SK-N-SH (cell line): Measurements from ENCODE around the gene HSF4. TPM values are rescaled to one million over a fixed set of nuclear protein-coding genes. Genes with fewer than 3 reads are reported as not detected.

ENCODE experiments used
- CTCF ChIA-PET: fragments of 300-600, 350-600 bp; formaldehyde crosslinking; extraction: SDS; loops from one replicate; lab custom pipeline; 2021; lab: Yijun Ruan, JAX
- POLR2A ChIA-PET: fragments of 350-600 bp; sonication (Branson Sonifier 250); formaldehyde crosslinking; extraction: SDS; loops from one replicate; lab custom pipeline; 2020; ENCODE audit warnings: antibody characterized with exemption, inconsistent platforms; lab: Yijun Ruan, JAX
- DNase-seq: peaks from one replicate; pipeline ENCODE4 v3.0.0; 2012
- H2AFZ ChIP-seq: fragments of 200-600 bp; sonication (generic); 2 replicates; pipeline ENCODE4 v1.8.1; 2016; ENCODE audit warnings: antibody characterized with exemption, mild to moderate bottlenecking, low read depth
- H3F3A ChIP-seq: fragments of 200-600 bp; sonication (generic); replicated peaks from 2 replicates; pipeline ENCODE3; 2016; ENCODE audit warnings: antibody characterized with exemption, mild to moderate bottlenecking; ENCODE audit not compliant: insufficient read depth
- H3K27ac ChIP-seq, 2 experiments: fragments of 200-500 bp in 1 of 2; fragments of 200-600 bp in 1 of 2; sonication (Bioruptor generic) in 1 of 2; sonication (generic), shearing (Covaris generic) in 1 of 2; 2 replicates each; pipeline versions ENCODE4 v1.5.1 to v1.6.1; 2014 to 2016; ENCODE audit warnings: low read depth in 2 of 2, inconsistent platforms in 1 of 2, low read length in 1 of 2, mild to moderate bottlenecking in 1 of 2, mixed read lengths in 1 of 2
- H3K27me3 ChIP-seq: fragments of 200-600 bp; sonication (generic), shearing (Covaris generic); 2 replicates; pipeline ENCODE4 v1.6.1; 2016; ENCODE audit warnings: mixed run types; ENCODE audit not compliant: insufficient read depth
- H3K36me3 ChIP-seq, 2 experiments: fragments of 200-500 bp in 1 of 2; fragments of 200-600 bp in 1 of 2; sonication (Bioruptor generic) in 1 of 2; sonication (generic) in 1 of 2; replicated peaks in 1 of 2; 2 replicates each; pipeline versions ENCODE3 to v1.5.1; 2014 to 2016; ENCODE audit warnings: low read length in 1 of 2, mild to moderate bottlenecking in 1 of 2; ENCODE audit not compliant: insufficient read depth in 2 of 2, control insufficient read depth in 1 of 2
- H3K4me1 ChIP-seq, 2 experiments: fragments of 200-500 bp in 1 of 2; fragments of 200-600 bp in 1 of 2; sonication (Bioruptor generic) in 1 of 2; sonication (generic), shearing (Covaris generic) in 1 of 2; 2 replicates each; pipeline versions ENCODE4 v1.5.1 to v1.6.1; 2014 to 2016; ENCODE audit warnings: low read depth in 1 of 2, low read length in 1 of 2, mixed run types in 1 of 2; ENCODE audit not compliant: insufficient read depth in 2 of 2, control insufficient read depth in 1 of 2
- H3K4me2 ChIP-seq: fragments of 200-600 bp; sonication (generic), shearing (Covaris generic); 2 replicates; pipeline ENCODE4 v1.6.1; 2017; ENCODE audit warnings: mixed run types
- H3K4me3 ChIP-seq, 2 experiments: fragments of 200-500 bp in 1 of 2; fragments of 200-600 bp in 1 of 2; sonication (Bioruptor generic) in 1 of 2; sonication (generic), shearing (Covaris generic) in 1 of 2; 2 replicates each; pipeline versions ENCODE4 v1.5.1 to v1.8.1; 2014 to 2016; ENCODE audit warnings: low read depth in 2 of 2, inconsistent platforms in 1 of 2, low read length in 1 of 2, mild to moderate bottlenecking in 1 of 2, mixed read lengths in 1 of 2, moderate library complexity in 1 of 2
- H3K79me2 ChIP-seq: fragments of 200-600 bp; sonication (generic); 2 replicates; pipeline ENCODE4 v1.8.1; 2017; ENCODE audit warnings: mild to moderate bottlenecking; ENCODE audit not compliant: insufficient read depth
- H3K9ac ChIP-seq: fragments of 200-600 bp; sonication (generic); 2 replicates; pipeline ENCODE4 v1.6.1; 2017; ENCODE audit warnings: mixed run types
- H3K9me2 ChIP-seq: fragments of 200-600 bp; sonication (generic); 2 replicates; pipeline ENCODE4 v1.6.1; 2017; ENCODE audit warnings: mixed run types
- H3K9me3 ChIP-seq: fragments of 200-600 bp; sonication (generic); 2 replicates; pipeline ENCODE4 v1.6.1; 2017; ENCODE audit warnings: mixed run types, mild to moderate bottlenecking, moderate library complexity
- H4K20me1 ChIP-seq: fragments of 200-600 bp; sonication (generic); 2 replicates; pipeline ENCODE4 v1.6.1; 2017; ENCODE audit warnings: mild to moderate bottlenecking, mixed run types; ENCODE audit not compliant: insufficient read depth
- CHD2 ChIP-seq: fragments of 150-350 bp; IDR thresholded peaks from 2 replicates; pipeline ENCODE4 v1.6.1; 2018; ENCODE audit warnings: low read length; ENCODE audit not compliant: partially characterized antibody
- CTCF ChIP-seq: fragments of 200-600 bp; sonication (generic); IDR thresholded peaks from 2 replicates; pipeline ENCODE4 v1.6.1; 2017; ENCODE audit warnings: antibody characterized with exemption, mild to moderate bottlenecking, moderate library complexity
- ELF1 ChIP-seq: IDR thresholded peaks from 2 replicates; pipeline ENCODE4 v1.4.0; 2012
- EZH2phosphoT487 ChIP-seq: fragments of 200-600 bp; sonication (generic); IDR thresholded peaks from 2 replicates; pipeline ENCODE4 v1.6.1; 2017; ENCODE audit warnings: low read depth, mixed run types, mild to moderate bottlenecking, antibody characterized with exemption, moderate library complexity, borderline replicate concordance
- FOXJ3 ChIP-seq: sonication (generic); formaldehyde crosslinking; IDR thresholded peaks from 2 replicates; pipeline ENCODE4 v1.5.1; 2020; ENCODE audit warnings: mild to moderate bottlenecking, missing genetic modification reagents
- IRF3 ChIP-seq: fragments of 150-350 bp; IDR thresholded peaks from 2 replicates; pipeline ENCODE4 v1.6.1; 2016; ENCODE audit warnings: mild to moderate bottlenecking, low read depth, low read length
- MEF2A ChIP-seq: IDR thresholded peaks from 2 replicates; pipeline ENCODE4 v1.4.0; 2012; ENCODE audit warnings: low read depth, borderline replicate concordance
- MXI1 ChIP-seq: IDR thresholded peaks from 2 replicates; pipeline ENCODE4 v1.6.1; 2012; ENCODE audit warnings: mild to moderate bottlenecking, low read depth, low read length, improper control_type of control experiment
- PBX3 ChIP-seq: IDR thresholded peaks from 2 replicates; pipeline ENCODE4; 2012
- REST ChIP-seq: IDR thresholded peaks from 2 replicates; pipeline ENCODE4 v1.6.1; 2012; ENCODE audit warnings: mild to moderate bottlenecking, low read depth, low read length, moderate library complexity
- TAF1 ChIP-seq: IDR thresholded peaks from 2 replicates; pipeline ENCODE4 v1.6.1; 2012; ENCODE audit warnings: low read depth, mild to moderate bottlenecking, low read length, moderate library complexity, borderline replicate concordance
- TCF12 ChIP-seq: IDR thresholded peaks from 2 replicates; pipeline ENCODE4 v1.4.0; 2012
- USF1 ChIP-seq: IDR thresholded peaks from 2 replicates; pipeline ENCODE4 v1.4.0; 2012; ENCODE audit warnings: low read depth, borderline replicate concordance
- YY1 ChIP-seq: IDR thresholded peaks from 2 replicates; pipeline ENCODE4 v1.4.0; 2012; ENCODE audit warnings: low read depth, mild to moderate bottlenecking
- WGBS: methylation state at CpG from one replicate; pipeline ENCODE4 v1.1.6; 2017; ENCODE audit warnings: low lambda C conversion rate; 5-methylcytosine and 5-hydroxymethylcytosine counted together
- polyA plus RNA-seq, 3 experiments: library from polyadenylated mRNA; depleted of rRNA; stranded (reverse); fragments of >200 nt; gene quantifications; 2 replicates each; pipeline ENCODE4 v1.2.3, GENCODE V29; 2012

The HSF4 gene
- polyA plus RNA-seq, 1 of the 3 experiments (the other 2 are of a cell fraction) = 33.4 TPM

- H3K9me3 ChIP-seq = no peaks in the 10 kb centered on the region
- POLR2A ChIA-PET = no interaction called here
- no peak overlapping the region; a peak in 1 of 4 replicates for H3K4me3 ChIP-seq
- H2AFZ ChIP-seq = no peak overlapping the region
- H3K9me2 ChIP-seq = no peaks in the 10 kb centered on the region
- H4K20me1 ChIP-seq = no peaks in the 10 kb centered on the region
- H3K27me3 ChIP-seq = no peaks in the 10 kb centered on the region
- H3F3A ChIP-seq = peaks cover 8% of the 10 kb centered on the region
- CTCF ChIA-PET = interaction anchor here (0.7 to 6.6 kb wide), 4 partner anchors 10 to 173 kb away, joined by 3 to 103 read pairs (median 3); no protein-coding TSS in a partner anchor
- no peaks in the 10 kb centered on the region for H3K79me2 ChIP-seq
- H3K9ac ChIP-seq = no peak overlapping the region
- no peak overlapping the region; a peak in 1 of 4 replicates for H3K27ac ChIP-seq
- WGBS = 96% methylated on average over 68 of the region's 77 CpGs
- DNase-seq = no peak
- no peak for TF ChIP-seq PBX3
- no peak for TF ChIP-seq USF1
- no peak for TF ChIP-seq CTCF
- no peak for TF ChIP-seq IRF3
- no peak for TF ChIP-seq REST
- TF ChIP-seq FOXJ3 (CRISPR knock-in tag) = no peak
- TF ChIP-seq MEF2A = no peak
- TF ChIP-seq TAF1 = no peak
- TF ChIP-seq MXI1 = no peak
- no peak for TF ChIP-seq EZH2phosphoT487
- TF ChIP-seq YY1 = no peak
- no peak for TF ChIP-seq CHD2
- no peak for TF ChIP-seq TCF12
- no peak for TF ChIP-seq ELF1
- TF ChIP-seq, all 33 proteins: peak for 0
- Histone ChIP-seq H3K4me2 (no peak overlapping the region), H3K4me1 (peaks cover 0 to 8% of the 10 kb centered on the region in 2 experiments; a peak in 1 of 4 replicates), H3K36me3 (peaks cover 12 to 46% of the 10 kb centered on the region in 2 experiments)
These were observed 15.1 kb upstream of the HSF4 start for GRCh38 chr16:67149276-67150046.
